HG02798 (cell line): ENCODE data around the gene SPINT4.
A peak's percentile ranks its signal among the peaks of the same experiment; 100 is the strongest.
"Not testable (repeated sequence)": the region's sequence is repeated elsewhere in the genome, so short reads cannot be mapped to it uniquely, and the experiment has no call there.

ENCODE experiments used
- ATAC-seq: cut with Tn5 transposase; IDR thresholded peaks from one replicate; pipeline ENCODE4 v1.9.1; 2021; ENCODE audit warnings: mild to moderate bottlenecking; ENCODE audit not compliant: unreplicated experiment, poor library complexity

SPINT4 gene

GRCh38 chr20:45764618-45765282 lies 42.6 kb downstream of the SPINT4 start:
- not testable (repeated sequence) for ATAC-seq

GRCh38 chr20:45765307-45765875 lies 43.2 kb downstream of the SPINT4 start:
- no peak for ATAC-seq

DNA sequence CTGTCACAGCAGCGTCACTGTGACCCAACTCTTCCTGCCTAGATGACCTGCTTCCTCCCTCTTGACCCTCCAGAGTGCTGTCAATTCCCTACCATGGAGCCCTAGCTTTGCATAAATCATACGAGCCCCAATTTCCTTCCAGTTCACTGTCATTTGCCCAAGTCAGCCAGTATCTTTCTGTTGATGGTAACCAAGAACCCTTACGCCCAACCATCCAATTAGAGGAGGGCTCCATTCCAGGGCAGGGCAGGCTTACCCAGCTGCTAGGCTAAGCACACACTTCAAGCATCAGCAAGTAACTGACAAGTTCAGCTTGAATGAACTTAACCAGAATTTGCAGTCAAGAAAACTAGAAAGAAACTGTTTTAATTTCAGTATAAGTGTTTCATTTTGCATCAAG lies 43.8 kb downstream of the SPINT4 start:
- no peak for ATAC-seq

GRCh38 chr20:45768479-45768878 lies 46.3 kb downstream of the SPINT4 start:
- no peak for ATAC-seq

DNA sequence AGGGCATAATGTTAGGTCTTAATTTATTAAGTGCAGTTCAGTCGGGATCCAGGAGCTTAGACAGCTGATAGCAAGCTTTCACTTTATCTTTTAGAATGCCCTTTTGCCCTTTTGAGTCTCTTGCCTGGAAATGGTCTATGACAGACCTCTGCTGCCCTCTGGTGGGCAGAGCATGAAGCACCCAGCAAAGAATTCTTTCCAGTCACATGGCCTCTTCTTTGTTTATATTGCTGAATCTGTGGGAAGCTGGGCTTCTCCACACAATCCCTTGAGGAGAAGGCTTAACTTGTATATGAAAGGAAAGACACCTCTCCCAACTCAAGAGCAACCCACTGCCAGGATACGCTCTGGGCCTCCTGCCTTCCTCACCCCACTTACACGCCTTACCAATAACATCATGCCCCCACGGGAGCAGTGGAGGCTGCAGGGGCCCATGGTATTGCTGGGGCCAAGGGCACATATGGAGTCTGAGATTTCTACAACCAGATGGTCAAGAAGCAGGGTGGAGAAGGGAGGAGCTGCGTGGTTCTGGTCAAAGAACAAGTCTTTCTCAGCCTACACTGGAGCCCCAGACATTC lies 49.1 kb downstream of the SPINT4 start:
- ATAC-seq = peak; percentile 37

- no peak for ATAC-seq
These were observed 50.5 kb downstream of the SPINT4 start for GRCh38 chr20:45772693-45773092.

DNA sequence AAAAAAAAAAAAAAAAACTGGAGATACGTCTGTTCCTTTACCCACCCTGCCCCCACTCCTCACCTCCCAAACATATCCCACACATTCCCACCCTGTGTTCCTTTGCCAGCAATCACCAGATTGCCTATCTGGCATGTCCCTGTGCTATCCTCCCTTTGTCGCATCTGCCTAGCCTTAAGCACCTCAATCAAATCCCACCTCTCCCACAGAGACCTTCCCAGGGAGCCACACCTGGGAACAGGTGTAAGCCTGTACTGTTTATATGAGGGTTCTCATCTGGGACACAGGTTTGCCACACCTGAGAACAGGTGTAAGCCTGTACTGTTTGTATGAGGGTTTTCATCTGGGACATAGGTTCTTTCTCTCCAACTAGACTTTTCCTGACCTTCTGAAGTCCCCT lies 52.8 kb downstream of the SPINT4 start:
- no peak for ATAC-seq

GRCh38 chr20:45775411-45775810 lies 53.3 kb downstream of the SPINT4 start:
- ATAC-seq = no peak
